HEK293 (cell line): ENCODE measurements around the gene TMEM141.
"Not testable (repeated sequence)": the region's sequence is repeated elsewhere in the genome, so short reads cannot be mapped to it uniquely, and the experiment has no call there.

ENCODE experiments used
- CTCF ChIA-PET: fragments of 350-600 bp; formaldehyde crosslinking; extraction: SDS; loops from one replicate; lab custom pipeline; 2021; ENCODE audit warnings: antibody characterized with exemption; lab: Yijun Ruan, JAX
- POLR2A ChIA-PET: fragments of 300-600 bp; formaldehyde crosslinking; extraction: SDS; loops from one replicate; lab custom pipeline; 2020; ENCODE audit warnings: antibody characterized with exemption, inconsistent platforms; lab: Yijun Ruan, JAX
- H3K27ac ChIP-seq: fragments of 200-500 bp; sonication (Bioruptor generic); 2 replicates; pipeline ENCODE4 v1.5.1; 2014; ENCODE audit warnings: low read depth, low read length, control low read depth, inconsistent platforms; ENCODE audit errors: extremely low read depth
- H3K36me3 ChIP-seq, 2 experiments: fragments of 200-500 bp in 1 of 2; sonication (Bioruptor generic) in 1 of 2; 1 replicate in 1 of 2; 2 replicates in 1 of 2; pipeline ENCODE4 v1.5.1; 2014 to 2017; ENCODE audit warnings: inconsistent platforms in 2 of 2, low read length in 2 of 2; ENCODE audit not compliant: control insufficient read depth in 2 of 2, insufficient read depth in 1 of 2
- H3K4me1 ChIP-seq: fragments of 200-500 bp; sonication (Bioruptor generic); 2 replicates; pipeline ENCODE4 v1.5.1; 2014; ENCODE audit warnings: mild to moderate bottlenecking, low read length, inconsistent platforms; ENCODE audit not compliant: control insufficient read depth, insufficient read depth
- H3K4me3 ChIP-seq: 2 replicates; pipeline ENCODE4 v1.5.1; 2011; ENCODE audit warnings: low read depth, mild to moderate bottlenecking, control low read depth, low read length, moderate library complexity
- H3K9me3 ChIP-seq: fragments of 200-500 bp; sonication (Bioruptor generic); 2 replicates; pipeline ENCODE4 v1.5.1; 2014; ENCODE audit warnings: low read depth, low read length, inconsistent platforms; ENCODE audit not compliant: control insufficient read depth, insufficient read depth
- FEZF1 ChIP-seq: fragments of 450-650 bp; formaldehyde crosslinking; IDR thresholded peaks from 2 replicates; pipeline ENCODE4 v1.5.1; 2016; ENCODE audit warnings: missing biosample characterization, missing genetic modification characterization
- GLI2 ChIP-seq: fragments of 450-650 bp; formaldehyde crosslinking; IDR thresholded peaks from 2 replicates; pipeline ENCODE4; 2017; ENCODE audit warnings: missing biosample characterization, missing genetic modification characterization, low read depth, borderline replicate concordance
- HOXD13 ChIP-seq: sonication (generic); formaldehyde crosslinking; IDR thresholded peaks from 2 replicates; pipeline ENCODE4 v1.8.0; 2022; ENCODE audit warnings: missing genetic modification reagents, borderline replicate concordance
- MYNN ChIP-seq: fragments of 450-650 bp; formaldehyde crosslinking; IDR thresholded peaks from 2 replicates; pipeline ENCODE4 v1.5.1; 2016; ENCODE audit warnings: missing biosample characterization, missing genetic modification characterization, borderline replicate concordance
- OSR2 ChIP-seq: fragments of 450-650 bp; formaldehyde crosslinking; IDR thresholded peaks from 2 replicates; pipeline ENCODE4 v1.5.1; 2016; ENCODE audit warnings: missing biosample characterization, missing genetic modification characterization
- WT1 ChIP-seq: fragments of 450-650 bp; formaldehyde crosslinking; IDR thresholded peaks from 2 replicates; pipeline ENCODE4 v1.5.1; 2016; ENCODE audit warnings: missing biosample characterization, missing genetic modification characterization
- ZFP41 ChIP-seq: fragments of 450-650 bp; formaldehyde crosslinking; IDR thresholded peaks from 2 replicates; pipeline ENCODE4 v1.5.1; 2016; ENCODE audit warnings: missing biosample characterization, missing genetic modification characterization, borderline replicate concordance
- ZNF16 ChIP-seq: fragments of 450-650 bp; formaldehyde crosslinking; IDR thresholded peaks from 2 replicates; pipeline ENCODE4 v1.5.1; 2016; ENCODE audit warnings: low read depth, missing biosample characterization, missing genetic modification characterization
- ZNF335 ChIP-seq: fragments of 450-650 bp; formaldehyde crosslinking; conservative IDR thresholded peaks from 2 replicates; pipeline ENCODE4 v1.5.1; 2016; ENCODE audit warnings: missing biosample characterization, missing genetic modification characterization
- ZNF391 ChIP-seq: fragments of 450-650 bp; formaldehyde crosslinking; IDR thresholded peaks from 2 replicates; pipeline ENCODE4 v1.5.1; 2016; ENCODE audit warnings: low read depth, missing biosample characterization, missing genetic modification characterization, borderline replicate concordance
- ZNF426 ChIP-seq: fragments of 450-650 bp; formaldehyde crosslinking; IDR thresholded peaks from 2 replicates; pipeline ENCODE4 v1.5.1; 2017; ENCODE audit warnings: missing biosample characterization, missing genetic modification characterization, mild to moderate bottlenecking, inconsistent platforms, moderate library complexity
- ZNF510 ChIP-seq: fragments of 450-650 bp; formaldehyde crosslinking; IDR thresholded peaks from 2 replicates; pipeline ENCODE4 v1.5.1; 2018; ENCODE audit warnings: mild to moderate bottlenecking, missing genetic modification characterization, missing biosample characterization; ENCODE audit not compliant: insufficient replicate concordance
- ZNF837 ChIP-seq: fragments of 450-650 bp; formaldehyde crosslinking; IDR thresholded peaks from 2 replicates; pipeline ENCODE4 v1.5.1; 2016; ENCODE audit warnings: missing biosample characterization, missing genetic modification characterization
- ZSCAN23 ChIP-seq: fragments of 450-650 bp; formaldehyde crosslinking; IDR thresholded peaks from 2 replicates; pipeline ENCODE4 v1.5.1; 2016; ENCODE audit warnings: missing biosample characterization, missing genetic modification characterization
- TF ChIP-seq, protein P1 (sequence below): fragments of 450-650 bp; formaldehyde crosslinking; IDR thresholded peaks from 2 replicates; pipeline ENCODE4 v1.5.1; 2017; ENCODE audit warnings: missing biosample characterization, missing genetic modification characterization
- TF ChIP-seq, protein P2 (sequence below): fragments of 450-650 bp; formaldehyde crosslinking; IDR thresholded peaks from 2 replicates; pipeline ENCODE4 v1.5.1; 2016; ENCODE audit warnings: missing biosample characterization, missing genetic modification characterization
- TF ChIP-seq, protein P3 (sequence below): fragments of 450-650 bp; formaldehyde crosslinking; IDR thresholded peaks from 2 replicates; pipeline ENCODE4 v1.5.1; 2016; ENCODE audit warnings: missing biosample characterization, missing genetic modification characterization
- TF ChIP-seq, protein P4 (sequence below): fragments of 450-650 bp; formaldehyde crosslinking; IDR thresholded peaks from 2 replicates; pipeline ENCODE4 v1.5.1; 2016; ENCODE audit warnings: missing biosample characterization, missing genetic modification characterization
- TF ChIP-seq, protein P5 (sequence below): fragments of 450-650 bp; formaldehyde crosslinking; IDR thresholded peaks from 2 replicates; pipeline ENCODE4 v1.5.1; 2017; ENCODE audit warnings: missing biosample characterization, missing genetic modification characterization
- TF ChIP-seq, protein P6 (sequence below): fragments of 450-650 bp; formaldehyde crosslinking; IDR thresholded peaks from 2 replicates; pipeline ENCODE4 v1.5.0; 2017; ENCODE audit warnings: missing biosample characterization, missing genetic modification characterization, borderline replicate concordance

Gene TMEM141

DNA sequence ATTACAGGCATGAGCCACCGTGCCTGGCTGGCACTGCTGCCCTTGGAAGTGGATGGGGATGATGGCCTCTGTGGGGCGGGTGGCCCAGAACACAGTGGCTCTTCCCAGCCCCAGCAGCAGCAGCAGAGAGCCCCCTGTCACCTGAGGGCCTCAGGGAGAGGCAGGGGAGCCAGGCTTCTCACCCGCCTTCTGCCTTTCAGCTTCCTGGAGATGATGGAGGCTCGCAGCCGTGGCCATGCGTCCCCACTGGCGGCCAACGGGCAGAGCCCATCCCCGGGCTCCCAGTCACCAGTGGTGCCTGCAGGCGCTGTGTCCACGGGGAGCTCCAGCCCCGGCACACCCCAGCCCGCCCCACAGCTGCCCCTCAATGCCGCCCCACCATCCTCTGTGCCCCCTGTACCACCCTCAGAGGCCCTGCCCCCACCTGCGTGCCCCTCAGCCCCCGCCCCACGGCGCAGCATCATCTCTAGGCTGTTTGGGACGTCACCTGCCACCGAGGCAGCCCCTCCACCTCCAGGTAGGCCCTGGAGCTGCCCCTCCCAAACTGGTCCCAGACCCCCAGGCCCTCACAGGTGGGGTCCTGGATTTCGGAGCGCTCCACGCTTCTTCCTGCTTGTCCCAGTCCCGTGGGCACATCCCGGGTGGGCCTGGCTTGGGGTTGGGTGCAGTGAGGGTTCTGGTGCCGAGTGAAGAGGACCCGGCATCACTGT is 46.2 kb downstream of the TMEM141 start (continued):
- TF ChIP-seq HOXD13 (no peak), GLI2 (no peak), WT1 (tag by site-specific recombination) (no peak)
- TF ChIP-seq, protein P1, sequence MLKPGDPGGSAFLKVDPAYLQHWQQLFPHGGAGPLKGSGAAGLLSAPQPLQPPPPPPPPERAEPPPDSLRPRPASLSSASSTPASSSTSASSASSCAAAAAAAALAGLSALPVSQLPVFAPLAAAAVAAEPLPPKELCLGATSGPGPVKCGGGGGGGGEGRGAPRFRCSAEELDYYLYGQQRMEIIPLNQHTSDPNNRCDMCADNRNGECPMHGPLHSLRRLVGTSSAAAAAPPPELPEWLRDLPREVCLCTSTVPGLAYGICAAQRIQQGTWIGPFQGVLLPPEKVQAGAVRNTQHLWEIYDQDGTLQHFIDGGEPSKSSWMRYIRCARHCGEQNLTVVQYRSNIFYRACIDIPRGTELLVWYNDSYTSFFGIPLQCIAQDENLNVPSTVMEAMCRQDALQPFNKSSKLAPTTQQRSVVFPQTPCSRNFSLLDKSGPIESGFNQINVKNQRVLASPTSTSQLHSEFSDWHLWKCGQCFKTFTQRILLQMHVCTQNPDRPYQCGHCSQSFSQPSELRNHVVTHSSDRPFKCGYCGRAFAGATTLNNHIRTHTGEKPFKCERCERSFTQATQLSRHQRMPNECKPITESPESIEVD (tag by site-specific recombination): no peak

DNA sequence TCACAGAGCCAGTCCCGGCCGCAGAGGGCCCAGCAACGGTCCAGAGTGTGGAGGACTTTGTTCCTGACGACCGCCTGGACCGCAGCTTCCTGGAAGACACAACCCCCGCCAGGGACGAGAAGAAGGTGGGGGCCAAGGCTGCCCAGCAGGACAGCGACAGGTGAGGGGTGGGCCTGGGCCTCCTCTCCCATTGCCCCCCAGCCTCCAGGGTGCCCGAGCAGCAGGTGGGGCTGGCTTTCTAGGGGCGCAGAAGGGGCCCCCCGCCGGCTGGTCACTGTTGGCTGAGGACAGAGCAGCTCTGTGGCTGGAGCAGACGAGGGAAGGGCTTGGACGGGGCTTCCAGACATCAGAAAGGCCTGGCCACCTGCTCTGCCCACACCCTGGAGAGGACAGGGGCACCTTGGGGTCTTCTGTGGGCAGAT is 46.7 kb downstream of the TMEM141 start:
- H3K9me3 ChIP-seq, H3K27ac ChIP-seq, H3K4me1 ChIP-seq, POLR2A ChIA-PET, CTCF ChIA-PET, H3K4me3 ChIP-seq: not testable (repeated sequence)
- peaks cover 0 to 44% of the 10 kb centered on the region in 2 experiments; a peak in 2 of 3 replicates for H3K36me3 ChIP-seq

DNA sequence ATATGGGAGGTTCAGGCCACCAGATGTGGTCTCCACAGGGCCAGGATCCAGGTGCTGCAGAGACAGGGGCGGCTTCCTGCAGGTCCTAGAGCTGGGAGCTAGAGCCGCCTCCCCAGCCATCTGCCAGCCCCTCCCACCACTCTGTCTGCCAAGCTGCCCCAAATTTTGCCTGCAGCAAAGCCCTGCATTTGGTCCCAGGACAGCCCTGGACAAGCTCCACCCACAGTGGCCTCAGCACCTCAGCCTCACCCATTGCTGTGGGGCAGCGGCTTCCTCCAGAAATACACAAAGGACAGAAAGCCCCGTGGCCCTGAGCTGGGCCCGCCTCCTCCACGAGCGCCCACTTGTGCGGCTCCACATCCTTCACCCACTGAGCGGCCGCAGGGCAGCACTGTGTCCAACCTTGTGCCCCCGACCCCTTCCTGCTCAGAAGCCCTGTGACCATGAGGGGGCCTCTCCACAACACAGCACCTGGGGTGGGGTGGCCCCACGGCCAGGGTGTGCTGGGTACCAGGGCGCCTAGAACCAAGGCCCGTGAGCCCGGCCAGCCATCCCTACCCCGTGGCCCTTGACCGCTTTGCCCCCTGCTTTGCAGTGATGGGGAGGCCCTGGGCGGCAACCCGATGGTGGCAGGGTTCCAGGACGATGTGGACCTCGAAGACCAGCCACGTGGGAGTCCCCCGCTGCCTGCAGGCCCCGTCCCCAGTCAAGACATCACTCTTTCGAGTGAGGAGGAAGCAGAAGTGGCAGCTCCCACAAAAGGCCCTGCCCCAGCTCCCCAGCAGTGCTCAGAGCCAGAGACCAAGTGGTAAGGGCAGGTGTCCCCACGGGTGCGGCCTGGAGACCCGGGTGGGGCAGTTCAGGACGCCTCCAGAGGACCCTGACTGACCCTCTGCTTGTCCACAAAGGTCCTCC is 47.4 kb downstream of the TMEM141 start:
- ChIA-PET CTCF (interaction anchor here (1.1 kb wide), 1 partner anchor 168 kb away, joined by 3 read pairs; no protein-coding TSS in a partner anchor), POLR2A (no interaction called here)
- Histone ChIP-seq H3K4me1 (0 out of 2 replicates have a peak, but pooled peaks cover 5% of the 10 kb centered on the region), H3K27ac (no peak overlapping the region), H3K9me3 (no peaks in the 10 kb centered on the region), H3K4me3 (no peak overlapping the region), H3K36me3 (peaks cover 0 to 44% of the 10 kb centered on the region in 2 experiments; a peak in 2 of 3 replicates)
- TF ChIP-seq OSR2 (tag by site-specific recombination): no peak
- TF ChIP-seq ZNF426 (tag by site-specific recombination): no peak
- TF ChIP-seq, protein P2, sequence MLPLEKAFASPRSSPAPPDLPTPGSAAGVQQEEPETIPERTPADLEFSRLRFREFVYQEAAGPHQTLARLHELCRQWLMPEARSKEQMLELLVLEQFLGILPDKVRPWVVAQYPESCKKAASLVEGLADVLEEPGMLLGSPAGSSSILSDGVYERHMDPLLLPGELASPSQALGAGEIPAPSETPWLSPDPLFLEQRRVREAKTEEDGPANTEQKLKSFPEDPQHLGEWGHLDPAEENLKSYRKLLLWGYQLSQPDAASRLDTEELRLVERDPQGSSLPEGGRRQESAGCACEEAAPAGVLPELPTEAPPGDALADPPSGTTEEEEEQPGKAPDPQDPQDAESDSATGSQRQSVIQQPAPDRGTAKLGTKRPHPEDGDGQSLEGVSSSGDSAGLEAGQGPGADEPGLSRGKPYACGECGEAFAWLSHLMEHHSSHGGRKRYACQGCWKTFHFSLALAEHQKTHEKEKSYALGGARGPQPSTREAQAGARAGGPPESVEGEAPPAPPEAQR: no peak
- no peak for TF ChIP-seq ZFP41 (tag by site-specific recombination)
- TF ChIP-seq, protein P3, sequence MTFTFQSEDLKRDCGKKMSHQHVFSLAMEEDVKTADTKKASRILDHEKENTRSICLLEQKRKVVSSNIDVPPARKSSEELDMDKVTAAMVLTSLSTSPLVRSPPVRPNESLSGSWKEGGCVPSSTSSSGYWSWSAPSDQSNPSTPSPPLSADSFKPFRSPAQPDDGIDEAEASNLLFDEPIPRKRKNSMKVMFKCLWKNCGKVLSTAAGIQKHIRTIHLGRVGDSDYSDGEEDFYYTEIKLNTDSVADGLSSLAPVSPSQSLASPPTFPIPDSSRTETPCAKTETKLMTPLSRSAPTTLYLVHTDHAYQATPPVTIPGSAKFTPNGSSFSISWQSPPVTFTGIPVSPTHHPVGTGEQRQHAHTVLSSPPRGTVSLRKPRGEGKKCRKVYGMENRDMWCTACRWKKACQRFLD (tag by site-specific recombination): no peak
- TF ChIP-seq ZNF335 (tag by site-specific recombination): peak; percentile 66
- no peak for TF ChIP-seq FEZF1 (tag by site-specific recombination)
- TF ChIP-seq MYNN (tag by site-specific recombination): no peak
- no peak for TF ChIP-seq ZNF16
- no peak for TF ChIP-seq ZNF391 (tag by site-specific recombination)
- TF ChIP-seq, protein P4, sequence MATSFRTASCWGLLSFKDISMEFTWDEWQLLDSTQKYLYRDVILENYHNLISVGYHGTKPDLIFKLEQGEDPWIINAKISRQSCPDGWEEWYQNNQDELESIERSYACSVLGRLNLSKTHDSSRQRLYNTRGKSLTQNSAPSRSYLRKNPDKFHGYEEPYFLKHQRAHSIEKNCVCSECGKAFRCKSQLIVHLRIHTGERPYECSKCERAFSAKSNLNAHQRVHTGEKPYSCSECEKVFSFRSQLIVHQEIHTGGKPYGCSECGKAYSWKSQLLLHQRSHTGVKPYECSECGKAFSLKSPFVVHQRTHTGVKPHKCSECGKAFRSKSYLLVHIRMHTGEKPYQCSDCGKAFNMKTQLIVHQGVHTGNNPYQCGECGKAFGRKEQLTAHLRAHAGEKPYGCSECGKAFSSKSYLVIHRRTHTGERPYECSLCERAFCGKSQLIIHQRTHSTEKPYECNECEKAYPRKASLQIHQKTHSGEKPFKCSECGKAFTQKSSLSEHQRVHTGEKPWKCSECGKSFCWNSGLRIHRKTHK (tag by site-specific recombination): no peak
- TF ChIP-seq, protein P5, sequence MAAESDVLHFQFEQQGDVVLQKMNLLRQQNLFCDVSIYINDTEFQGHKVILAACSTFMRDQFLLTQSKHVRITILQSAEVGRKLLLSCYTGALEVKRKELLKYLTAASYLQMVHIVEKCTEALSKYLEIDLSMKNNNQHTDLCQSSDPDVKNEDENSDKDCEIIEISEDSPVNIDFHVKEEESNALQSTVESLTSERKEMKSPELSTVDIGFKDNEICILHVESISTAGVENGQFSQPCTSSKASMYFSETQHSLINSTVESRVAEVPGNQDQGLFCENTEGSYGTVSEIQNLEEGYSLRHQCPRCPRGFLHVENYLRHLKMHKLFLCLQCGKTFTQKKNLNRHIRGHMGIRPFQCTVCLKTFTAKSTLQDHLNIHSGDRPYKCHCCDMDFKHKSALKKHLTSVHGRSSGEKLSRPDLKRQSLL: peak; percentile 70; the same call in 1 of the 2 replicates
- TF ChIP-seq ZNF510: no peak
- no peak for TF ChIP-seq ZSCAN23
- TF ChIP-seq ZNF837: no peak
- TF ChIP-seq, protein P6, sequence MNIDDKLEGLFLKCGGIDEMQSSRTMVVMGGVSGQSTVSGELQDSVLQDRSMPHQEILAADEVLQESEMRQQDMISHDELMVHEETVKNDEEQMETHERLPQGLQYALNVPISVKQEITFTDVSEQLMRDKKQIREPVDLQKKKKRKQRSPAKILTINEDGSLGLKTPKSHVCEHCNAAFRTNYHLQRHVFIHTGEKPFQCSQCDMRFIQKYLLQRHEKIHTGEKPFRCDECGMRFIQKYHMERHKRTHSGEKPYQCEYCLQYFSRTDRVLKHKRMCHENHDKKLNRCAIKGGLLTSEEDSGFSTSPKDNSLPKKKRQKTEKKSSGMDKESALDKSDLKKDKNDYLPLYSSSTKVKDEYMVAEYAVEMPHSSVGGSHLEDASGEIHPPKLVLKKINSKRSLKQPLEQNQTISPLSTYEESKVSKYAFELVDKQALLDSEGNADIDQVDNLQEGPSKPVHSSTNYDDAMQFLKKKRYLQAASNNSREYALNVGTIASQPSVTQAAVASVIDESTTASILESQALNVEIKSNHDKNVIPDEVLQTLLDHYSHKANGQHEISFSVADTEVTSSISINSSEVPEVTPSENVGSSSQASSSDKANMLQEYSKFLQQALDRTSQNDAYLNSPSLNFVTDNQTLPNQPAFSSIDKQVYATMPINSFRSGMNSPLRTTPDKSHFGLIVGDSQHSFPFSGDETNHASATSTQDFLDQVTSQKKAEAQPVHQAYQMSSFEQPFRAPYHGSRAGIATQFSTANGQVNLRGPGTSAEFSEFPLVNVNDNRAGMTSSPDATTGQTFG (tag by site-specific recombination): no peak
